KMS-11 (cell line): Measurements from ENCODE around the gene IL17RA.

Experiments used
- H2AFZ ChIP-seq: fragments of 200-600 bp; sonication (generic); 2 replicates; pipeline ENCODE4 v1.6.1; 2016; ENCODE audit warnings: antibody characterized with exemption, mixed run types, low read depth
- H3K27ac ChIP-seq: fragments of 200-600 bp; sonication (generic); 2 replicates; pipeline ENCODE4 v1.6.1; 2016; ENCODE audit warnings: mild to moderate bottlenecking, mixed run types
- H3K27me3 ChIP-seq: fragments of 200-600 bp; sonication (generic); 2 replicates; pipeline ENCODE4 v1.6.1; 2017; ENCODE audit warnings: mild to moderate bottlenecking, low read depth, mixed run types, moderate library complexity; ENCODE audit not compliant: insufficient read depth
- H3K36me3 ChIP-seq: fragments of 200-600 bp; sonication (generic); 2 replicates; pipeline ENCODE4 v1.6.1; 2017; ENCODE audit warnings: mild to moderate bottlenecking, mixed run types; ENCODE audit not compliant: insufficient read depth
- H3K4me1 ChIP-seq: fragments of 200-600 bp; sonication (generic); 2 replicates; pipeline ENCODE4 v1.6.1; 2016; ENCODE audit warnings: mild to moderate bottlenecking, low read depth, mixed run types; ENCODE audit not compliant: poor library complexity, severe bottlenecking
- H3K4me2 ChIP-seq: fragments of 200-600 bp; sonication (generic); 2 replicates; pipeline ENCODE4 v1.7.0; 2016; ENCODE audit warnings: mild to moderate bottlenecking, mixed run types
- H3K4me3 ChIP-seq: fragments of 200-600 bp; sonication (generic); IDR thresholded peaks from 2 replicates; pipeline ENCODE4 v1.6.1; 2017; ENCODE audit warnings: low read depth, low read length, mixed read lengths; ENCODE audit not compliant: insufficient read depth
- H3K79me2 ChIP-seq: fragments of 200-600 bp; sonication (generic); 2 replicates; pipeline ENCODE4 v1.6.1; 2016; ENCODE audit warnings: low read depth, mixed run types; ENCODE audit not compliant: insufficient read depth
- H3K9ac ChIP-seq: fragments of 200-600 bp; sonication (generic); 2 replicates; pipeline ENCODE4 v1.6.1; 2016; ENCODE audit warnings: mild to moderate bottlenecking, mixed run types
- H4K20me1 ChIP-seq: fragments of 200-600 bp; sonication (generic); 2 replicates; pipeline ENCODE4 v1.6.1; 2016; ENCODE audit warnings: mild to moderate bottlenecking, mixed run types; ENCODE audit not compliant: insufficient read depth
- CTCF ChIP-seq: fragments of 200-600 bp; sonication (generic); conservative IDR thresholded peaks from 2 replicates; pipeline ENCODE4 v1.6.1; 2017; ENCODE audit warnings: low read depth, mild to moderate bottlenecking, antibody characterized with exemption, low read length, moderate library complexity, mixed read lengths

The IL17RA gene

GRCh38 chr22:17133137-17133536 is 48.3 kb downstream of the IL17RA start:
- Histone ChIP-seq H3K36me3 (no peaks in the 10 kb centered on the region), H3K9ac (no peak overlapping the region), H3K79me2 (no peaks in the 10 kb centered on the region)

GRCh38 chr22:17135153-17135760 is 50.5 kb downstream of the IL17RA start:
- no peak overlapping the region for H3K9ac ChIP-seq
- H3K27ac ChIP-seq: no peak overlapping the region
- H3K4me3 ChIP-seq: no peak overlapping the region
- H3K4me2 ChIP-seq: no peak overlapping the region
- TF ChIP-seq CTCF: no peak
- H3K4me1 ChIP-seq: no peaks in the 10 kb centered on the region
- H3K27me3 ChIP-seq: no peaks in the 10 kb centered on the region
- no peaks in the 10 kb centered on the region for H3K36me3 ChIP-seq
- no peaks in the 10 kb centered on the region for H4K20me1 ChIP-seq
- no peaks in the 10 kb centered on the region for H3K79me2 ChIP-seq
- no peak overlapping the region for H2AFZ ChIP-seq

More at GRCh38 chr22:17133137-17133536, 48.3 kb downstream of the IL17RA start:
- Histone ChIP-seq H3K4me1 (no peaks in the 10 kb centered on the region), H3K4me3 (no peak overlapping the region), H4K20me1 (no peaks in the 10 kb centered on the region), H3K4me2 (no peak overlapping the region), H3K27me3 (no peaks in the 10 kb centered on the region), H3K27ac (no peak overlapping the region), H2AFZ (no peak overlapping the region)
- no peak for TF ChIP-seq CTCF

- Histone ChIP-seq H3K4me2 (no peak overlapping the region), H3K27ac (no peak overlapping the region), H2AFZ (no peak overlapping the region), H3K9ac (no peak overlapping the region), H3K4me3 (no peak overlapping the region), H3K27me3 (no peaks in the 10 kb centered on the region), H4K20me1 (no peaks in the 10 kb centered on the region), H3K36me3 (no peaks in the 10 kb centered on the region), H3K79me2 (no peaks in the 10 kb centered on the region), H3K4me1 (no peaks in the 10 kb centered on the region)
- no peak for TF ChIP-seq CTCF
Observed at GRCh38 chr22:17137170-17137569, 52.4 kb downstream of the IL17RA start.

GRCh38 chr22:17137861-17138425 is 53.1 kb downstream of the IL17RA start:
- Histone ChIP-seq H3K27me3 (no peaks in the 10 kb centered on the region), H2AFZ (no peak overlapping the region), H3K4me1 (no peaks in the 10 kb centered on the region), H3K9ac (no peak overlapping the region), H3K36me3 (no peaks in the 10 kb centered on the region), H3K27ac (no peak overlapping the region), H3K4me2 (no peak overlapping the region), H3K79me2 (no peaks in the 10 kb centered on the region), H4K20me1 (no peaks in the 10 kb centered on the region), H3K4me3 (no peak overlapping the region)
- no peak for TF ChIP-seq CTCF
